GM13977 (cell line): Measurements from ENCODE around the gene GABRB2.

ENCODE experiments used
- DNase-seq: peaks from one replicate; pipeline ENCODE4 v3.0.0; 2012; ENCODE audit warnings: low spot score
- in situ Hi-C: fragments of 300-500 bp; cut with MboI; formaldehyde crosslinking; loops from one replicate; pipeline ENCODE4 v1.12.0; 2022; ENCODE audit warnings: low sequenced_read_pairs, low pct_unique_long_range_greater_than_20kb, mixed read lengths, inconsistent platforms; ENCODE audit not compliant: unreplicated experiment
- TF ChIP-seq, protein P1 (sequence below): IDR thresholded peaks from 2 replicates; pipeline ENCODE4 v1.5.1; 2012; ENCODE audit warnings: mild to moderate bottlenecking, control low read depth; ENCODE audit not compliant: insufficient read depth; ENCODE audit errors: extremely low read depth, missing control alignments

Gene GABRB2

GRCh38 chr5:161288071-161288470 is 258.5 kb downstream of the GABRB2 start:
- in situ Hi-C loops = no loop called here
- TF ChIP-seq, protein P1, sequence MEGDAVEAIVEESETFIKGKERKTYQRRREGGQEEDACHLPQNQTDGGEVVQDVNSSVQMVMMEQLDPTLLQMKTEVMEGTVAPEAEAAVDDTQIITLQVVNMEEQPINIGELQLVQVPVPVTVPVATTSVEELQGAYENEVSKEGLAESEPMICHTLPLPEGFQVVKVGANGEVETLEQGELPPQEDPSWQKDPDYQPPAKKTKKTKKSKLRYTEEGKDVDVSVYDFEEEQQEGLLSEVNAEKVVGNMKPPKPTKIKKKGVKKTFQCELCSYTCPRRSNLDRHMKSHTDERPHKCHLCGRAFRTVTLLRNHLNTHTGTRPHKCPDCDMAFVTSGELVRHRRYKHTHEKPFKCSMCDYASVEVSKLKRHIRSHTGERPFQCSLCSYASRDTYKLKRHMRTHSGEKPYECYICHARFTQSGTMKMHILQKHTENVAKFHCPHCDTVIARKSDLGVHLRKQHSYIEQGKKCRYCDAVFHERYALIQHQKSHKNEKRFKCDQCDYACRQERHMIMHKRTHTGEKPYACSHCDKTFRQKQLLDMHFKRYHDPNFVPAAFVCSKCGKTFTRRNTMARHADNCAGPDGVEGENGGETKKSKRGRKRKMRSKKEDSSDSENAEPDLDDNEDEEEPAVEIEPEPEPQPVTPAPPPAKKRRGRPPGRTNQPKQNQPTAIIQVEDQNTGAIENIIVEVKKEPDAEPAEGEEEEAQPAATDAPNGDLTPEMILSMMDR = no peak
- no peak for DNase-seq

DNA sequence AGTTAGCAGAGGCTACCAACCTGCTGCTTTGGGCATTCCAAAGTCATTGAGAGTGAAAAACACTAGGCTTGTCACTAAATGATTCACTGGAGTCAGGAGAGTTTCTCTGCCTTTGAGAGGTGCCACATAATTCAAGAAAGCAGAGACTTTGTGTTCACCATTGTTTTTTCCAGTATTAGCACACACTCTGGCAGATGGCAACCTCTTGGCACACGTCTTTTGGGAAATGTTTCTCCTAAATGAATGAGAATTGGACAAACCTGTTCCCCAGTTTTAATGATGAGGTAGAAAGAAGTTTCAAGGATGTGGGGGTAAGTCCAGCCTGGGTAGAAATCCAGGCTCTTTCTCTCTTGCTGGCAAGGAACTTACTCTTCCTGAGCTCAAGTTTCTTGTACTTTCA is 259.1 kb downstream of the GABRB2 start:
- TF ChIP-seq, protein P1 = no peak
- DNase-seq = no peak
- in situ Hi-C loops = no loop called here

DNA sequence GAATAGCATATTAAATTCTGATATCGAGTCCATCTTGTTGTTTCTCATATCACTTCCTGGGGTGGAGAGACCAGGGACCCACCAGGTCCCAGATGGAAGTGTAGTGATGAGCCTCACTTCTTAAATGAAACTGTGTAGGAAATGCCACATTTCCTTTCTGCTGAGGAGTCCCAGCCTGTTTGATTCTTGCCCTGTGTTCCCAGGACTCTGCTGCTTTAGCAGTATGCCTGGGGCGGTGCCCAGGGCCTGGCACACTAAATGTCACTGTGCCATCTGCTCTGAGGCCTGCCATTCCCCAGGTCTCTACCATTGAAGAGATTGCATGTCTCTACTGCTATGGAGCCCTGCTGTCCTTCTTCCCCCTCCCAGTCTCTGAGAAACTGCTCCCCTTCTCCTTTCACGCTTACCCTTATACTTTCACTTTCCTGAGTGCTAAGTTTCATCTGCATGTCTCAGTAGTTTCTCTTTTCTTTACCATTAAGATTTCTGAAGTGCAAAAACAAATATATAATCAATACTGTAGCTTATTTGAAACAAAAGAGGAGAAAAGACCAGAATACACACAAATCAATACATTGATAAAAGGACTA is 260.4 kb downstream of the GABRB2 start:
- in situ Hi-C loops = no loop called here

DNA sequence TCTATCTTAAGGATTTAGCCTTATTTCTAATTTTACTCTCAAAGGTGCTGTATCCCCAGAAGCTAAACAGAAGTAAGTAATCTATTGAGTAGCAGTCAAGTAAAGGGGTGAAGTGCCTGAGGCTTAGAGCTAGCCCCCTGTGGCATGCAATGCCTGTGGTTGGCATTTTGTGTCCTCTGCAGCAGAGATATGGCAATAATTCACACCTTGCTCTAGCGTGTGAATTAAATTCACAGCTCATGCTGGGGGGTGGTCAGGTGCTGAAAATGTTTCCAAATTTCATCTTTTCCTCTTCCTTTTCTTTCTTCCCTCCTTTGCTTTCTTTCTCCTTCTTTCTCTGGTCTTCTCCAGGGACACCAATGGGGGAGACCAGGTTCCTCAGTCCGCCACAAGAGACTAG is 262.1 kb downstream of the GABRB2 start:
- DNase-seq = no peak
- TF ChIP-seq, protein P1 = no peak
- in situ Hi-C loops = no loop called here

More for the DNA sequence above, 260.4 kb downstream of the GABRB2 start:
- DNase-seq = no peak
- TF ChIP-seq, protein P1 = no peak

DNA sequence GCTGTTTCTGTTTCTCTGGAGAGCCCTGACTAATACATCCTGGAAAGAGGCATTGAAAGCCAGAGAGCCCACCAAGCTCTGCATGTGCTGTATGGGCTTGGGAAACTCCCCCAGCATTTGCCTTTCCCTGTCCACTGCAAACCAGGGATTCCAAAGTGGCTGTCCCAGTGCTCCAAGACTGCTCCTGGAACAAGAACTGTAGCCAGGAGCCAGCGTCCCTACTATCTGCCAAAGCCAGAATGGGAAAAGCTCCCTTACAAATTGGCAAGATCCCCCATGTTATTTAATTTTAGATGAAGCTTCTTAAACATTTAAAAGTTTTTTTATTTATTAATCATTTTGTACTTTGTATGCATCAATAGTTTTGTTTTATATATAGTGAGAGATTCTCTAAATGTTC is 263.2 kb downstream of the GABRB2 start:
- TF ChIP-seq, protein P1 = no peak
- no peak for DNase-seq
- in situ Hi-C loops = no loop called here

DNA sequence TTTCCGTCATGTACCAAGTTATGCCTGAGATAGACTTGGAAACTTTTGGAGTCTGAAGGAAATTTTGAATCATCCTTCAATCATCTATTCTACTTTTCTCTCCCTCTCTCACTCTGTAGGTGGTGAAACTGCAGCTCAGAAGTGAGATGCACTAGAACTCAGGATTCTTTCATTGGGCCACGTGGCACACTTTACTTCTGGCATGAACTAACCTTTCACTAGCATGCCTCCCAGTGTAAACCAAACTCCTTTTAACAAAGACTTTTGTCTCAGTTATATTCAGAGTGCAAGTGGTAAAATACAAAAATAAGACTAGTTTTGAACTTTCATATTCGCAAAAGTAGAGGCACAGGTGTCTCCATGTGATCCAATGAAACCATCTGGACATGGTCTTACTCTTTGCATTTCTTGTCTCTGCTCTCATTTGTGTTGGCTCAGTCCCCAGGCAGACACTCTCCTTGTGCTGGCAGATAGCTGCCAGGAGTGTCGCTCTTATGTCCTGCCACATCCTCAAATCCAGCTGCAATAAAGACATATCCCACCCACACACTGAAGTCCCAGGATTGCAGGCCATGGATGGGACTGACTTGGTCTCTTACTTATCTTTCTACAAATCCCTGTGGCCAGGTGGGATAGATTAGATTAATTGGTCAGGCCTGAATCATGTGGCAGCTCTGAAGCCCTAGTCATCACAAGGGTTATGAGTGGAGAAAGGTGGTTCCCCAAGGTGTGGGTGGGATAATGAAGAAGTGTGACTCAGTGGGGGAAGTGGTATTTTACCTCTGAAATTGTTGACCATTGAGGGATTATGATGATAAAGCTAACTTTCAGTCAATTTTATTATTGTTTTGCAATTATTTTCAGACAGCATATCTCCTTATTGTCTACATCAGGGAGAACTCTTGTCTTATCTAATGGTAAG is 267.5 kb downstream of the GABRB2 start:
- TF ChIP-seq, protein P1 = no peak
- DNase-seq = no peak
- in situ Hi-C loops = no loop called here
